ENCODE results near the gene HIVEP3. TPM values are rescaled to one million over a fixed set of nuclear protein-coding genes. Genes with fewer than 3 reads are reported as not detected.
A peak's percentile ranks its signal among the peaks of the same experiment; 100 is the strongest.

HIVEP3 gene
- total RNA-seq, 1 donor, result 1.8 TPM

DNA sequence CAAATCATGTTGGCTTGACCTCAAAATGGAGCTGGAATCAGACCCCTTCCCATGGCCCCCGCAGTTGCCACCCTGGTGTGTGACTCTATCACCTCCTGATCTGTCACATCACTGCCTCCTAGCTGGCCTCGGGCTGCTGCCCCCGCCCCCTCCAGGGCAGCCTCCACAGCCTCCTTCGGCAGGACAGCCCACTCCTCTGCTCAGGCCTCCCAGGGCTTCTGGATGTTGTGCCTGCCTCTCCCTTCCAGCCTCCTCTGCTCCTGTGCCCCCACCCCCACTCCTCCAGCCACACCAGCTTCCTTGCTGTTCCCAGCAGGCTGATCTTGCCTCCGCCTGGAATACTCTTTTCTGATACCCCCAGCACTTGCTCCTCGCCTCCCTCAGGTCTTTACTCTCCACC is 299.9 kb downstream of the HIVEP3 start:
- H3K27me3 ChIP-seq (ENCODE audit: insufficient read depth, low read length), result no peaks in the 10 kb centered on the region
- peak; percentile 36 for DNase-seq (ENCODE audit: insufficient read length, low spot score, missing footprints)
- no peak overlapping the region for H2AFZ ChIP-seq (ENCODE audit: low read length)
- TF ChIP-seq CTCF (IDR thresholded peaks at IDR 0.05; ENCODE audit: extremely low read depth, low read depth, low read length), result no peak
- no peak overlapping the region for H3K4me3 ChIP-seq (ENCODE audit: insufficient read depth, low read length)
- no peaks in the 10 kb centered on the region for H3K36me3 ChIP-seq (ENCODE audit: insufficient read depth, low read length)
- H3K4me2 ChIP-seq (ENCODE audit: insufficient read depth, low read length), result no peak overlapping the region
- H3K9me3 ChIP-seq (ENCODE audit: low read depth, low read length), result no peaks in the 10 kb centered on the region
- H3K79me2 ChIP-seq (ENCODE audit: insufficient read depth, low read length), result peaks cover 17% of the 10 kb centered on the region
- H3K27ac ChIP-seq (ENCODE audit: low read depth, low read length), result no peak overlapping the region
- H3K4me1 ChIP-seq (ENCODE audit: insufficient read depth, low read length), result peaks cover 39% of the 10 kb centered on the region
- H4K20me1 ChIP-seq (ENCODE audit: insufficient read depth, low read length), result no peaks in the 10 kb centered on the region

DNA sequence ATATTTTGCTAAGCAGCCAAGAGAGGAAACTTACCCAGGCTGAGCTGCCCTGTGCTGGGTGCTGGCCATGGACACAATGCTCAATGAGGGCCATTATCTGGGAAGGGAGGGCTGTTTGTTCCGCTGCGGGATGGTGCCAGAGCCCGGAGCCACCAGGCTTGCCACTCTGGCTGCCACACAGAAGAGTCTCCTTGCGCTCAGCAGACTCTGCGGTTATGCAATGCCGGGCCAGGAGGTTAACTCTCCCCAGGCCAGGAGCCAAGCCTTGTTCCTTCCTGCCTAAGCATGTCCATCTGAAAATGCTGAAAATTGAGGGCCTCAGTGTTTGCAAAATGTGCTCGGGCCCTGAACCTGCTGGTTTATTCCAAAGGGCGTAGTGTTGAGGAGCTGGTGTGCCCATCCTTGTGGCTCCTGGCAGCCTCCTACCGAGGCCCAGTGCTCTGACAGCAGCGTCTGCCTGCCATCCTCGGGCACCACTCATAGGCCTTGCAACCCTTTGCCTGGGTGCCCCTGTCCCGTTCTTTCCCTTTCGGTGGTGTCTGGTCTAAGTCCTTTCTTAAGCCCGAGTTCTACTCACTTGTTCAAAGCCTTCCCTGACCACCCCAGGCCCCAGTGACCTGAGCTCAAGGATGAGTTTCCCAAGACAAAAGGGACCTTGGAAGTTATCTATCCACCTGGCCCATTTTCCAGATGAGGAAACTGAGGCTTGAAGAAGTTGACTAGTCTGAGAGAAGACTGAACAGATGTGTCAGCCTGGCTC is 300.5 kb downstream of the HIVEP3 start:
- peaks cover 12% of the 10 kb centered on the region for H3K79me2 ChIP-seq (ENCODE audit: insufficient read depth, low read length)
- no peak overlapping the region for H3K4me2 ChIP-seq (ENCODE audit: insufficient read depth, low read length)
- H3K4me3 ChIP-seq (ENCODE audit: insufficient read depth, low read length), result no peak overlapping the region
- H3K36me3 ChIP-seq (ENCODE audit: insufficient read depth, low read length), result no peaks in the 10 kb centered on the region
- no peak for TF ChIP-seq CTCF (IDR thresholded peaks at IDR 0.05; ENCODE audit: extremely low read depth, low read depth, low read length)
- DNase-seq (ENCODE audit: insufficient read length, low spot score, missing footprints), result peak; percentile 78
- no peaks in the 10 kb centered on the region for H3K9me3 ChIP-seq (ENCODE audit: low read depth, low read length)
- H2AFZ ChIP-seq (ENCODE audit: low read length), result peak overlapping the region; percentile 18
- H3K4me1 ChIP-seq (ENCODE audit: insufficient read depth, low read length), result peaks cover 37% of the 10 kb centered on the region
- H3K27ac ChIP-seq (ENCODE audit: low read depth, low read length), result no peak overlapping the region
- H3K27me3 ChIP-seq (ENCODE audit: insufficient read depth, low read length), result no peaks in the 10 kb centered on the region
- H4K20me1 ChIP-seq (ENCODE audit: insufficient read depth, low read length), result no peaks in the 10 kb centered on the region

DNA sequence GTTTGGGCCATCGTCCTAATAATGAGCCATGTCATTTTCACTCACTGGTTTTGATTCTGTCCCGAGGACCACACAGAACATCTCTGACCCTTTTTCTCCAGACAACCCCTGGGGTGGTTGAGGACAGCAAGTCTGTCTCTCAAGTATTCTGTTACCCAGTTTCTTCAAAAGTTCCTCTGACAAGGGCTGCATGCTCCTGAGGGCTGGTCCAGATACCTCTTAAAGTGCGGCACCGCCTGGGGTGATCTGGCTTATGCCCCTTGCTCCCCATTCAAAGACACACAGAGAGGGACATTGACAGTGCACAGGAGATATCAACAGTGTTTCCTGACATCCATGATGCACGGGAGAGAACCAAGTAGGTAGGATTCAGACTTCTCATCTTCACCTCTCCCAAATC is 301.4 kb downstream of the HIVEP3 start:
- no peak for TF ChIP-seq CTCF (IDR thresholded peaks at IDR 0.05; ENCODE audit: extremely low read depth, low read depth, low read length)
- no peaks in the 10 kb centered on the region for H3K36me3 ChIP-seq (ENCODE audit: insufficient read depth, low read length)
- no peaks in the 10 kb centered on the region for H3K27me3 ChIP-seq (ENCODE audit: insufficient read depth, low read length)
- H3K4me1 ChIP-seq (ENCODE audit: insufficient read depth, low read length), result peaks cover 32% of the 10 kb centered on the region
- H3K4me3 ChIP-seq (ENCODE audit: insufficient read depth, low read length), result no peak overlapping the region
- peaks cover 18% of the 10 kb centered on the region for H3K79me2 ChIP-seq (ENCODE audit: insufficient read depth, low read length)
- no peak overlapping the region for H3K27ac ChIP-seq (ENCODE audit: low read depth, low read length)
- no peak overlapping the region for H2AFZ ChIP-seq (ENCODE audit: low read length)
- H3K4me2 ChIP-seq (ENCODE audit: insufficient read depth, low read length), result no peak overlapping the region
- H4K20me1 ChIP-seq (ENCODE audit: insufficient read depth, low read length), result peaks cover 2% of the 10 kb centered on the region
- DNase-seq (ENCODE audit: insufficient read length, low spot score, missing footprints), result no peak
- no peaks in the 10 kb centered on the region for H3K9me3 ChIP-seq (ENCODE audit: low read depth, low read length)

GRCh38 chr1:41616563-41616962 is 302.2 kb downstream of the HIVEP3 start:
- Histone ChIP-seq H3K27me3 (ENCODE audit: insufficient read depth, low read length) (no peaks in the 10 kb centered on the region), H3K4me3 (ENCODE audit: insufficient read depth, low read length) (no peak overlapping the region), H3K4me2 (ENCODE audit: insufficient read depth, low read length) (no peak overlapping the region), H3K4me1 (ENCODE audit: insufficient read depth, low read length) (peaks cover 25% of the 10 kb centered on the region), H3K9me3 (ENCODE audit: low read depth, low read length) (no peaks in the 10 kb centered on the region), H3K36me3 (ENCODE audit: insufficient read depth, low read length) (no peaks in the 10 kb centered on the region), H3K79me2 (ENCODE audit: insufficient read depth, low read length) (peaks cover 23% of the 10 kb centered on the region), H4K20me1 (ENCODE audit: insufficient read depth, low read length) (peaks cover 2% of the 10 kb centered on the region), H2AFZ (ENCODE audit: low read length) (no peak overlapping the region), H3K27ac (ENCODE audit: low read depth, low read length) (no peak overlapping the region)
- no peak for DNase-seq (ENCODE audit: insufficient read length, low spot score, missing footprints)
- no peak for TF ChIP-seq CTCF (IDR thresholded peaks at IDR 0.05; ENCODE audit: extremely low read depth, low read depth, low read length)

Data from osteoblast (primary cell).